Kidney (tissue), 14 donors: Measurements from ENCODE around the gene KCNQ1. TPM values are rescaled to one million over a fixed set of nuclear protein-coding genes. Genes with fewer than 3 reads are reported as not detected.

Source experiments
- DNase-seq, 5 donors: peaks; one replicate each; pipeline ENCODE4 v3.0.0-alpha.2; 2013 to 2020
- FAIRE-seq: peaks from 2 replicates; lab custom pipeline; 2012; peaks lifted over from hg19 to GRCh38; lab: Jason Lieb, UNC
- H3K27ac ChIP-seq, 2 donors: one replicate each; pipeline ENCODE4 v1.7.0; 2013; ENCODE audit warnings: low read depth in 2 of 2, low read length in 2 of 2, inconsistent platforms in 1 of 2
- H3K27me3 ChIP-seq: one replicate; pipeline ENCODE4 v1.7.1; 2013; ENCODE audit warnings: low read length, inconsistent platforms; ENCODE audit not compliant: control insufficient read depth, insufficient read depth
- H3K36me3 ChIP-seq, 3 donors: one replicate each; pipeline versions ENCODE4 v1.7.0 to v1.7.1; 2013; ENCODE audit warnings: low read length in 3 of 3, control low read depth in 1 of 3, inconsistent platforms in 1 of 3; ENCODE audit not compliant: insufficient read depth in 3 of 3, control insufficient read depth in 2 of 3
- H3K4me1 ChIP-seq, 3 donors: one replicate each; pipeline versions ENCODE4 v1.7.0 to v1.7.1; 2013; ENCODE audit warnings: low read length in 3 of 3, inconsistent platforms in 1 of 3, low read depth in 1 of 3; ENCODE audit not compliant: control insufficient read depth in 2 of 3, insufficient read depth in 2 of 3
- H3K4me3 ChIP-seq, 3 donors: one replicate each; pipeline versions ENCODE4 v1.7.0 to v1.8.1; 2013; ENCODE audit warnings: low read length in 3 of 3, control low read depth in 1 of 3, inconsistent platforms in 1 of 3
- H3K9ac ChIP-seq, 3 donors: one replicate each; pipeline versions ENCODE4 v1.7.0 to v1.7.1; 2013; ENCODE audit warnings: low read length in 3 of 3, control low read depth in 1 of 3, inconsistent platforms in 1 of 3
- H3K9me3 ChIP-seq, 3 donors: one replicate each; pipeline versions ENCODE4 v1.7.0 to v1.7.1; 2013; ENCODE audit warnings: low read length in 3 of 3, control low read depth in 1 of 3, inconsistent platforms in 1 of 3; ENCODE audit not compliant: control insufficient read depth in 2 of 3, insufficient read depth in 1 of 3
- intact Hi-C: fragments of 100-400 bp; cut with DNase I; formaldehyde crosslinking; loops from one replicate; pipeline ENCODE4 v1.11.1; 2022
- polyA plus RNA-seq: library from polyadenylated mRNA; stranded (reverse); fragments of 350-450 nt; fragmentation: Illumina TruSeq; extraction: RNeasy Lipid Tissue Mini Kit (QIAGEN cat#74804); gene quantifications from one replicate; pipeline ENCODE4 v1.2.3, GENCODE V29; 2014; ENCODE audit warnings: low read depth, low replicate concordance; ENCODE audit not compliant: insufficient read depth
- total RNA-seq: library from RNA; stranded (reverse); fragmentation: NEBNext Ultra II Directional; extraction: Animal tissue kit (Norgen Biotek cat#: 25700); gene quantifications from one replicate; pipeline ENCODE4 v1.2.1, GENCODE V29; 2021
- TF ChIP-seq, protein P1 (sequence below): IDR thresholded peaks from 3 replicates; pipeline ENCODE4 v1.5.1; 2012; ENCODE audit warnings: mild to moderate bottlenecking, moderate library complexity, borderline replicate concordance; ENCODE audit not compliant: insufficient read depth; ENCODE audit errors: extremely low read depth
- donor health status: control.
- donor health status: control.
- donor health status: control.
- donor health status: control.
- donor health status: control.
- donor health status: DM: yes; HTN: yes; CAD: no.
- donor health status: Normal renal cell carcinoma (clear cell type).

Gene KCNQ1
- total and polyA plus RNA-seq, 2 donors from 2014 or later: 45.5 to 49.4 TPM

DNA sequence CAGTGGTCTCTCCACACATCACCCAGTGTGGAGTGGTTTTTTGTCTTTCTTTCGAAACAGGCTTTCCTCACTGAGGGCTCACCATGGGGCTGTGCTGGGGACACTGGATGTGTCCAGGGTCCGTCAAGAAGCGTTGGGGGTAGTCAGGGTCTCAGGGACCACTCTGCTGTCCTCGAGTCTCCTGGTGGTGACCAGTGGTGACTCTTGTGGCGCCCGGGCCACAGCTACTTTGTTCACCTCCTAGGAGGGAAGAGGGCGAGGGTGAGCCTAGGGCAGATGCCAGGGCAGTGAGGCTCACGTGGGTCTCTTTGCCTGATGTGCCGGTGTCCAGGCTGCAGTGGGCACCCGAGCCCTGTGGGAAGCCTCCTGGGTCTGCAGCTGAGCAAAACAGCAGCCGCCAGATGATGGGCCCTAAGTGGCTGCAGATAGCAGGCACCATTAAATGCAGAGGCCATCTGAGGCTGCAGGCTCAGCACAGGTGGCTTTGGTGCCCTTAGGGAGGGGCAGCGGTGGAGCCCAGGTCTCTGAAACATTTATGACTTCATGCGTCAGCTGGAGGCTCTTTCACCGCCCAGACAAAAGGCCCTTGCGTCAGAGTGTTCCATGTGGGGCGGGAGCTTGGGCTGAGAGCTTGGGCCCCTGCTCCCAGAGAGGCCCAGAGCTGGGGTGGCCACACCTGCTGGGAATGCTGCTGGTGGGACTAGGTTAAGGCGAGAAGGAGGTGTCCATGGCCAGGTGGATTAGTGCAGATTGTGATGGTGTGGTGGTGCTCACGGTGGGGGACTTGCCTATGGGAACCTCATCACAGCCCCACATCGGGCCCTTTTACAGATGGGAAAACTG lies 29.5 kb downstream of the KCNQ1 start:
- TF ChIP-seq, protein P1, sequence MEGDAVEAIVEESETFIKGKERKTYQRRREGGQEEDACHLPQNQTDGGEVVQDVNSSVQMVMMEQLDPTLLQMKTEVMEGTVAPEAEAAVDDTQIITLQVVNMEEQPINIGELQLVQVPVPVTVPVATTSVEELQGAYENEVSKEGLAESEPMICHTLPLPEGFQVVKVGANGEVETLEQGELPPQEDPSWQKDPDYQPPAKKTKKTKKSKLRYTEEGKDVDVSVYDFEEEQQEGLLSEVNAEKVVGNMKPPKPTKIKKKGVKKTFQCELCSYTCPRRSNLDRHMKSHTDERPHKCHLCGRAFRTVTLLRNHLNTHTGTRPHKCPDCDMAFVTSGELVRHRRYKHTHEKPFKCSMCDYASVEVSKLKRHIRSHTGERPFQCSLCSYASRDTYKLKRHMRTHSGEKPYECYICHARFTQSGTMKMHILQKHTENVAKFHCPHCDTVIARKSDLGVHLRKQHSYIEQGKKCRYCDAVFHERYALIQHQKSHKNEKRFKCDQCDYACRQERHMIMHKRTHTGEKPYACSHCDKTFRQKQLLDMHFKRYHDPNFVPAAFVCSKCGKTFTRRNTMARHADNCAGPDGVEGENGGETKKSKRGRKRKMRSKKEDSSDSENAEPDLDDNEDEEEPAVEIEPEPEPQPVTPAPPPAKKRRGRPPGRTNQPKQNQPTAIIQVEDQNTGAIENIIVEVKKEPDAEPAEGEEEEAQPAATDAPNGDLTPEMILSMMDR: no peak
- FAIRE-seq (no peak), DNase-seq (peak in 2 of 5 donors; percentile 37 to 41)
- Histone ChIP-seq H3K4me1 (peaks cover 0 to 3% (median 0%) of the 10 kb centered on the region in 3 donors), H3K27ac (peak overlapping the region; percentile 51 to 63), H3K36me3 (no peaks in the 10 kb centered on the region), H3K27me3 (no peaks in the 10 kb centered on the region), H3K4me3 (no peak overlapping the region), H3K9ac (no peak overlapping the region), H3K9me3 (no peaks in the 10 kb centered on the region)
- intact Hi-C loops: no loop called here

DNA sequence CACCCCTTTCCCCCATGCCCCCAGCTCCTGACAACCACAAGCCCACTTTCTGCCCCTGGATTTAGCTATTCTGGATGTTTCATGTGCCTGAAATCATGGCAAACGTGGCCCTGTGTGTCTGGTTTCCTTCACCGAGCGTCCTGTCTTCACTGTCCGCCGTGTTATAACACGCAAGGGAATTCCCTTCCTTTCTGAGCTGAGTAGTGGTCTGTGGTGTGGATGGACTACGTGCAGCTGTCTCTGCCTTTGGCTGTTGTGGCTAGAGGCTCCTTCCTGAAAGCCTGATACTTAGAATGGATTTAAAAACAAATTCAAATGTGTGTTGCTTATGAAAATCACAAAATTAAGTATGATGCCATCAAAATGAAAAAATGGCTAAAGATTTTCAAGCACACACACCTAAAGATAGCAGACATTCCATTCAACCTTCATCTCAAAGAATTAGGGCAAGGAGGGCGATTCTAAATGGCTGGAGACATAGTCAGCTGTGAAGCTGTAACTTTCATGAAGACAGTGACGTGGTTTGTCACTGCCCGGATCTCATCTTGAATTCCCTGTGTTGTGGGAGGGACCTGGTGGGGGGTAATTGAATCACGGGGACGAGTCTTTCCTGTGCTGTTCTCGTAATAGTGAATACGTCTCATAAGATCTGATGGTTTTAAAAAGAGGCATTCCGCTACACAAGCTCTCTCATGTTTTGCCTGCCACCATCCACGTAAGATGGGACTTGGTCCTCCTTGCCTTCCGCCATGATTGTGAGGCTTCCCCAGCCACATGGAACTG lies 30.5 kb downstream of the KCNQ1 start:
- peak in 1 of 5 donors; percentile 7 for DNase-seq

DNA sequence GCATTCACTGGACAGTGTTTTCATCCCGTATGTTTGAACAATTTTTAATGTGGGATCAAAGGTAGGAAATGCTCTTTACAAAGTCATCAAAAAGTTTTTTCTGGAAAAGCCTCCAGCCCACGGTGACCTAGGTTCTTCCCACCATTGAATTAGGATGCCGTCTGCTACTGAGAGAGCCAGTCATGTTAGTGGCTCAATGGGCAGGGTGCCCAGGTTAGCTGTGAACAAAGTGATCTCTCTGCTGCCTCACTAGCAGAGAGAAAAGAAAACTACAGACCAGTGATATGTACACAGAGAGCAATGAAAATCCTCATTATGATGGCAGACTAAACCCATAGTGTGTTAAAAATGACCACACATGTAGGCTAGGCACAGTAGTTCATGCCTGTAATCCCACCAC lies 32.4 kb downstream of the KCNQ1 start:
- intact Hi-C loops: no loop called here
- no peaks in the 10 kb centered on the region for H3K27me3 ChIP-seq
- H3K4me1 ChIP-seq: peaks cover 0 to 3% (median 0%) of the 10 kb centered on the region in 3 donors
- no peaks in the 10 kb centered on the region for H3K36me3 ChIP-seq
- no peak for DNase-seq
- TF ChIP-seq, protein P1: no peak
- no peaks in the 10 kb centered on the region for H3K9me3 ChIP-seq
- H3K4me3 ChIP-seq: no peak overlapping the region
- no peak overlapping the region for H3K27ac ChIP-seq
- FAIRE-seq: no peak
- H3K9ac ChIP-seq: no peak overlapping the region

More for the DNA sequence above, 30.5 kb downstream of the KCNQ1 start:
- no peak overlapping the region for H3K9ac ChIP-seq
- no peaks in the 10 kb centered on the region for H3K9me3 ChIP-seq
- H3K27me3 ChIP-seq: no peaks in the 10 kb centered on the region
- intact Hi-C loops: no loop called here
- TF ChIP-seq, protein P1: no peak
- H3K27ac ChIP-seq: peak overlapping the region in 1 of 2 donors; percentile 45
- FAIRE-seq: no peak
- no peak overlapping the region for H3K4me3 ChIP-seq
- H3K36me3 ChIP-seq: no peaks in the 10 kb centered on the region
- peaks cover 0 to 3% (median 0%) of the 10 kb centered on the region in 3 donors for H3K4me1 ChIP-seq
